ENCODE data around the gene WDPCP.

DNA sequence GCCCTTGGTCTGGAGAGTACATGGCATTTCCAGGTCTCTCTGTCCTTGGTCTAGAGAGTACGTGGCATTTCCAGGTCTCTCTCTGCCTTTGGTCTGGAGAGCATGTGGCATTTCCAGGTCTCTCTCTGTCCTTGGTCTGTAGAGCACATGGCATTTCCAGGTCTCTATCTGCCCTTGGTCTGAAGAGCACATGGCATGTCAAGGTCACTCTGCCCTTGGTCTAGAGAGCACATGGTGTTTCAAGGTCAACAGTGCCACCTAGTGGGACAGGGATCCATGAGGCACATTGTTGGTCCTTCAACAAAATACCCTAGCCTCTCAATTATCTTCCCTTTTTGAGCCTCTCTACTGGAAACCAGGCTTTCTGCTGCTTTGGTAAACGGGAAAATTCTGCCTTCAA lies 287.4 kb downstream of the WDPCP start:
- no peak for TF ChIP-seq POLR2A (IDR thresholded peaks at IDR 0.05)
- TF ChIP-seq, protein P1, sequence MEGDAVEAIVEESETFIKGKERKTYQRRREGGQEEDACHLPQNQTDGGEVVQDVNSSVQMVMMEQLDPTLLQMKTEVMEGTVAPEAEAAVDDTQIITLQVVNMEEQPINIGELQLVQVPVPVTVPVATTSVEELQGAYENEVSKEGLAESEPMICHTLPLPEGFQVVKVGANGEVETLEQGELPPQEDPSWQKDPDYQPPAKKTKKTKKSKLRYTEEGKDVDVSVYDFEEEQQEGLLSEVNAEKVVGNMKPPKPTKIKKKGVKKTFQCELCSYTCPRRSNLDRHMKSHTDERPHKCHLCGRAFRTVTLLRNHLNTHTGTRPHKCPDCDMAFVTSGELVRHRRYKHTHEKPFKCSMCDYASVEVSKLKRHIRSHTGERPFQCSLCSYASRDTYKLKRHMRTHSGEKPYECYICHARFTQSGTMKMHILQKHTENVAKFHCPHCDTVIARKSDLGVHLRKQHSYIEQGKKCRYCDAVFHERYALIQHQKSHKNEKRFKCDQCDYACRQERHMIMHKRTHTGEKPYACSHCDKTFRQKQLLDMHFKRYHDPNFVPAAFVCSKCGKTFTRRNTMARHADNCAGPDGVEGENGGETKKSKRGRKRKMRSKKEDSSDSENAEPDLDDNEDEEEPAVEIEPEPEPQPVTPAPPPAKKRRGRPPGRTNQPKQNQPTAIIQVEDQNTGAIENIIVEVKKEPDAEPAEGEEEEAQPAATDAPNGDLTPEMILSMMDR (IDR thresholded peaks at IDR 0.05) = no peak
- TF ChIP-seq POLR2AphosphoS5 (IDR thresholded peaks at IDR 0.05) = no peak
